Loucy (cell line): ENCODE data around the gene KCNMB2.

Experiments used
- H2AFZ ChIP-seq: fragments of 200-600 bp; sonication (generic); 2 replicates; pipeline ENCODE4 v1.6.0; 2016; ENCODE audit warnings: antibody characterized with exemption, mild to moderate bottlenecking, low read length, moderate library complexity
- H3F3A ChIP-seq: fragments of 200-600 bp; 2 replicates; pipeline ENCODE4 v1.6.0; 2016; ENCODE audit warnings: antibody characterized with exemption, low read depth, mild to moderate bottlenecking
- H3K27me3 ChIP-seq: fragments of 200-600 bp; sonication (generic); 2 replicates; pipeline ENCODE4 v1.6.1; 2014; ENCODE audit warnings: low read length, mild to moderate bottlenecking; ENCODE audit not compliant: insufficient read depth, poor library complexity, severe bottlenecking
- H3K36me3 ChIP-seq: fragments of 200-600 bp; sonication (generic); 2 replicates; pipeline ENCODE4 v1.6.1; 2016; ENCODE audit warnings: low read length; ENCODE audit not compliant: insufficient read depth
- H3K4me1 ChIP-seq: fragments of 200-600 bp; sonication (generic); 2 replicates; pipeline ENCODE4 v1.5.1; 2014; ENCODE audit warnings: low read length, mild to moderate bottlenecking; ENCODE audit not compliant: insufficient read depth, poor library complexity, severe bottlenecking
- H3K4me2 ChIP-seq: fragments of 200-600 bp; sonication (generic); 2 replicates; pipeline ENCODE4 v1.6.0; 2014; ENCODE audit warnings: antibody characterized with exemption, low read length, low read depth, mild to moderate bottlenecking; ENCODE audit not compliant: poor library complexity, severe bottlenecking
- H3K4me3 ChIP-seq: fragments of 200-600 bp; sonication (generic); 2 replicates; pipeline ENCODE4 v1.5.1; 2014; ENCODE audit warnings: low read length, mild to moderate bottlenecking, mixed read lengths; ENCODE audit not compliant: poor library complexity, severe bottlenecking
- H3K79me2 ChIP-seq: fragments of 200-600 bp; sonication (generic); 2 replicates; pipeline ENCODE4 v1.6.1; 2014; ENCODE audit warnings: low read length; ENCODE audit not compliant: insufficient read depth
- H3K9ac ChIP-seq: fragments of 200-600 bp; sonication (generic); 2 replicates; pipeline ENCODE4 v1.6.0; 2014; ENCODE audit warnings: mild to moderate bottlenecking, low read depth, low read length, moderate library complexity; ENCODE audit not compliant: poor library complexity, severe bottlenecking
- H3K9me2 ChIP-seq: fragments of 200-600 bp; sonication (generic); replicated peaks from 2 replicates; pipeline ENCODE4 v1.6.1; 2016; ENCODE audit warnings: low read depth, low read length, mixed read lengths
- H3K9me3 ChIP-seq: fragments of 200-600 bp; sonication (generic); 2 replicates; pipeline ENCODE4 v1.6.1; 2014; ENCODE audit warnings: mild to moderate bottlenecking, antibody characterized with exemption, low read length, low read depth; ENCODE audit not compliant: insufficient read depth
- H4K20me1 ChIP-seq: fragments of 200-600 bp; sonication (generic); 2 replicates; pipeline ENCODE4 v1.6.0; 2014; ENCODE audit warnings: antibody characterized with exemption, low read length, mild to moderate bottlenecking; ENCODE audit not compliant: insufficient read depth, poor library complexity, severe bottlenecking
- EZH2phosphoT487 ChIP-seq: fragments of 200-600 bp; IDR thresholded peaks from 2 replicates; pipeline ENCODE4 v1.6.1; 2018; ENCODE audit warnings: antibody characterized with exemption, mild to moderate bottlenecking, moderate library complexity, borderline replicate concordance
- TF ChIP-seq, protein P1 (sequence below): fragments of 200-600 bp; sonication (generic); conservative IDR thresholded peaks from 2 replicates; pipeline ENCODE4 v1.5.1; 2014; ENCODE audit warnings: mild to moderate bottlenecking, antibody characterized with exemption, low read length

The KCNMB2 gene

DNA sequence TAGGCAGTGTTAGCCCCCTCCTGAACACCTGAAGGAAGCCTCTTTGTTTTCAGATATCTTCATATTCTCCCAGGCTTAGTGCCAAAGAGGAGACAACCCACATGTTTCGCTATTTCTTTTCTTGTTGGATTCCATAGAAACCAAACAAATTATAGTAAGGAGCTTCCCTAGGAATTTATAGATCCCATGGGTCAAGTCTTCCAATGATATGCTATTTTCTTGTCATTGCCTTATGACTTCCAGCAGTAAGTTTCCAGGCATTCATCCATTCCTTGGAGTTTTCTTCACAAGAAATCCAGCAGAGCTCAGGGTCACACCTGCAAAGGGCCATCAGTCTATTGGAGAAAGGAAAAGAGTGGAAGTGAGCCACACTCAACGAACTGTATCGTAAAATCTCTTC, 9.9 kb upstream of the KCNMB2 start:
- H3K79me2 ChIP-seq: no peaks in the 10 kb centered on the region
- no peak overlapping the region for H3K4me3 ChIP-seq
- H3K4me1 ChIP-seq: no peaks in the 10 kb centered on the region
- no peaks in the 10 kb centered on the region for H4K20me1 ChIP-seq
- no peaks in the 10 kb centered on the region for H3F3A ChIP-seq
- H3K4me2 ChIP-seq: no peak overlapping the region
- H3K9ac ChIP-seq: no peak overlapping the region
- no peaks in the 10 kb centered on the region for H3K9me2 ChIP-seq
- H2AFZ ChIP-seq: no peak overlapping the region
- TF ChIP-seq EZH2phosphoT487: no peak
- TF ChIP-seq, protein P1, sequence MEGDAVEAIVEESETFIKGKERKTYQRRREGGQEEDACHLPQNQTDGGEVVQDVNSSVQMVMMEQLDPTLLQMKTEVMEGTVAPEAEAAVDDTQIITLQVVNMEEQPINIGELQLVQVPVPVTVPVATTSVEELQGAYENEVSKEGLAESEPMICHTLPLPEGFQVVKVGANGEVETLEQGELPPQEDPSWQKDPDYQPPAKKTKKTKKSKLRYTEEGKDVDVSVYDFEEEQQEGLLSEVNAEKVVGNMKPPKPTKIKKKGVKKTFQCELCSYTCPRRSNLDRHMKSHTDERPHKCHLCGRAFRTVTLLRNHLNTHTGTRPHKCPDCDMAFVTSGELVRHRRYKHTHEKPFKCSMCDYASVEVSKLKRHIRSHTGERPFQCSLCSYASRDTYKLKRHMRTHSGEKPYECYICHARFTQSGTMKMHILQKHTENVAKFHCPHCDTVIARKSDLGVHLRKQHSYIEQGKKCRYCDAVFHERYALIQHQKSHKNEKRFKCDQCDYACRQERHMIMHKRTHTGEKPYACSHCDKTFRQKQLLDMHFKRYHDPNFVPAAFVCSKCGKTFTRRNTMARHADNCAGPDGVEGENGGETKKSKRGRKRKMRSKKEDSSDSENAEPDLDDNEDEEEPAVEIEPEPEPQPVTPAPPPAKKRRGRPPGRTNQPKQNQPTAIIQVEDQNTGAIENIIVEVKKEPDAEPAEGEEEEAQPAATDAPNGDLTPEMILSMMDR: no peak
- no peaks in the 10 kb centered on the region for H3K27me3 ChIP-seq
- no peaks in the 10 kb centered on the region for H3K36me3 ChIP-seq
- H3K9me3 ChIP-seq: no peaks in the 10 kb centered on the region

DNA sequence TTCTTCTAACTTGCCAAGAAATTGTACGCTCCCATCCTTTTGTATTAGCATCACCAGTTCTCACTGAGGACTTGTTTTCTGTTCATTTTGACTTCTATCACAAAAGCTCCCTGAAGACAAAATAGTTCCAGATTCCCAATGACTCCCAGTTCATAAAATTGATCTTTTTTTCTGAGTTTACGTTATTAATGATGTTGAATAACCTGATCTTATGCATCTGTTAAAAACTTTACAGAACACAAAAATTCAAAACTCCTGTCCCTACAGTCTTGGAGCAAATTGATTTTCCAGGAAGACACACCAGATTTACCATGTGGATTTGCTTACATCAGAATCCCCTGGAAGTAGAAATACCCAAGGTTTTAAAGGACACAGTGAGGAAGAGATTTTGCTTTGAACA, 8.3 kb upstream of the KCNMB2 start:
- no peaks in the 10 kb centered on the region for H3K4me1 ChIP-seq
- no peaks in the 10 kb centered on the region for H3K9me3 ChIP-seq
- H3F3A ChIP-seq: no peaks in the 10 kb centered on the region
- H3K27me3 ChIP-seq: no peaks in the 10 kb centered on the region
- no peak overlapping the region for H3K4me3 ChIP-seq
- no peaks in the 10 kb centered on the region for H3K36me3 ChIP-seq
- H4K20me1 ChIP-seq: no peaks in the 10 kb centered on the region
- H3K79me2 ChIP-seq: no peaks in the 10 kb centered on the region
- H3K9ac ChIP-seq: no peak overlapping the region
- TF ChIP-seq EZH2phosphoT487: no peak
- TF ChIP-seq, protein P1: no peak
- no peak overlapping the region for H3K4me2 ChIP-seq
- no peak overlapping the region for H2AFZ ChIP-seq
- H3K9me2 ChIP-seq: no peaks in the 10 kb centered on the region

GRCh38 chr3:178529606-178530225, 6.5 kb upstream of the KCNMB2 start:
- Histone ChIP-seq H3K36me3 (no peaks in the 10 kb centered on the region), H3K4me3 (no peak overlapping the region), H3K9me3 (no peaks in the 10 kb centered on the region), H3F3A (no peaks in the 10 kb centered on the region), H3K9ac (no peak overlapping the region), H3K79me2 (no peaks in the 10 kb centered on the region), H2AFZ (no peak overlapping the region), H3K4me1 (no peaks in the 10 kb centered on the region), H3K4me2 (no peak overlapping the region), H4K20me1 (no peaks in the 10 kb centered on the region), H3K9me2 (no peaks in the 10 kb centered on the region), H3K27me3 (no peaks in the 10 kb centered on the region)
- TF ChIP-seq, protein P1: no peak
